IMR-90 (cell line): ENCODE measurements around the gene SV2C. TPM values are rescaled to one million over a fixed set of nuclear protein-coding genes. Genes with fewer than 3 reads are reported as not detected.

Experiments used
- ATAC-seq: fragments of 200-7000 bp; cut with Tn5 transposase; 2 replicates; pipeline ENCODE4 v1.9.1; 2020; ENCODE audit warnings: low read depth, mild to moderate bottlenecking, moderate library complexity
- BruUV-seq: library from RNA; stranded (reverse); fragments of 400-500 nt; replicated peaks from 2 replicates; lab custom pipeline; 2021; lab: Mats Ljungman, UMichigan
- CTCF ChIA-PET: fragments of 300-600 bp; formaldehyde crosslinking; extraction: SDS; loops from one replicate; lab custom pipeline; 2021; ENCODE audit warnings: antibody characterized with exemption; lab: Yijun Ruan, JAX
- POLR2A ChIA-PET: fragments of 300-600 bp; sonication (Branson Sonifier 250); formaldehyde crosslinking; loops from one replicate; lab custom pipeline; 2022; ENCODE audit warnings: antibody characterized with exemption; ENCODE audit not compliant: unreplicated experiment; lab: Charles Lee
- DNase-seq: peaks from one replicate; pipeline ENCODE4 v3.0.0; 2013
- H2AFZ ChIP-seq: replicated peaks from 2 replicates; pipeline ENCODE3; 2013; ENCODE audit warnings: low read length, mild to moderate bottlenecking; ENCODE audit not compliant: poor library complexity
- H2AK5ac ChIP-seq: 2 replicates; pipeline ENCODE4 v1.6.1; 2013; ENCODE audit warnings: low read depth, low read length, inconsistent platforms
- H2AK9ac ChIP-seq: replicated peaks from 2 replicates; pipeline ENCODE3; 2013; ENCODE audit warnings: mild to moderate bottlenecking, low read depth, low read length, moderate library complexity; ENCODE audit not compliant: poor library complexity
- H2BK120ac ChIP-seq: 2 replicates; pipeline ENCODE4 v1.6.1; 2013; ENCODE audit warnings: low read depth, low read length, inconsistent platforms
- H2BK15ac ChIP-seq: 3 replicates; pipeline ENCODE4 v1.6.1; 2013; ENCODE audit warnings: low read depth, low read length, inconsistent platforms
- H2BK20ac ChIP-seq: 2 replicates; pipeline ENCODE4 v1.6.1; 2013; ENCODE audit warnings: low read depth, mild to moderate bottlenecking, inconsistent platforms, low read length, moderate library complexity
- H2BK5ac ChIP-seq: 2 replicates; pipeline ENCODE4 v1.6.1; 2013; ENCODE audit warnings: mild to moderate bottlenecking, low read depth, low read length, inconsistent platforms; ENCODE audit not compliant: poor library complexity, severe bottlenecking
- H3K14ac ChIP-seq: replicated peaks from 2 replicates; pipeline ENCODE4 v1.6.1; 2013; ENCODE audit warnings: low read depth, low read length, inconsistent platforms
- H3K18ac ChIP-seq: 2 replicates; pipeline ENCODE4 v1.6.1; 2013; ENCODE audit warnings: low read depth, low read length, control low read depth
- H3K23ac ChIP-seq: 2 replicates; pipeline ENCODE4 v1.6.1; 2013; ENCODE audit warnings: low read depth, low read length, inconsistent platforms
- H3K27ac ChIP-seq: 2 replicates; pipeline ENCODE4 v1.5.1; 2013; ENCODE audit warnings: mild to moderate bottlenecking, control low read depth, low read length; ENCODE audit not compliant: insufficient read depth
- H3K27me3 ChIP-seq: 2 replicates; pipeline ENCODE4 v1.6.1; 2013; ENCODE audit warnings: low read length; ENCODE audit not compliant: control insufficient read depth, insufficient read depth
- H3K36me3 ChIP-seq: 2 replicates; pipeline ENCODE4 v1.6.1; 2013; ENCODE audit warnings: low read length, mixed read lengths; ENCODE audit not compliant: control insufficient read depth, insufficient read depth
- H3K4ac ChIP-seq: 2 replicates; pipeline ENCODE4 v1.6.1; 2013; ENCODE audit warnings: low read depth, low read length, inconsistent platforms
- H3K4me1 ChIP-seq: 2 replicates; pipeline ENCODE4 v1.6.1; 2013; ENCODE audit warnings: low read length, mixed read lengths; ENCODE audit not compliant: control insufficient read depth, insufficient read depth
- H3K4me2 ChIP-seq: 2 replicates; pipeline ENCODE4 v1.6.1; 2013; ENCODE audit warnings: low read depth, mild to moderate bottlenecking, control low read depth, low read length, moderate library complexity
- H3K4me3 ChIP-seq: 2 replicates; pipeline ENCODE4 v1.5.1; 2013; ENCODE audit warnings: low read depth, mild to moderate bottlenecking, control low read depth, low read length, moderate library complexity; ENCODE audit not compliant: insufficient read depth
- H3K56ac ChIP-seq: 2 replicates; pipeline ENCODE4 v1.6.1; 2013; ENCODE audit warnings: low read length, inconsistent platforms; ENCODE audit not compliant: insufficient read depth; ENCODE audit errors: extremely low read depth
- H3K79me1 ChIP-seq, 2 experiments: 2 replicates each; pipeline ENCODE4 v1.6.1; 2013; ENCODE audit warnings: low read length in 2 of 2, inconsistent platforms in 1 of 2, low read depth in 1 of 2
- H3K9ac ChIP-seq: 2 replicates; pipeline ENCODE4 v1.6.1; 2013; ENCODE audit warnings: low read depth, low read length, control low read depth
- H3K9me1 ChIP-seq: 2 replicates; pipeline ENCODE4 v1.6.1; 2013; ENCODE audit warnings: low read length, inconsistent platforms; ENCODE audit not compliant: insufficient read depth
- H3K9me3 ChIP-seq: 2 replicates; pipeline ENCODE4 v1.6.1; 2013; ENCODE audit warnings: low read length; ENCODE audit not compliant: control insufficient read depth, insufficient read depth
- H4K20me1 ChIP-seq: 2 replicates; pipeline ENCODE4 v1.6.1; 2013; ENCODE audit warnings: low read length, inconsistent platforms; ENCODE audit not compliant: insufficient read depth
- H4K5ac ChIP-seq: 2 replicates; pipeline ENCODE4 v1.6.1; 2013; ENCODE audit warnings: mild to moderate bottlenecking, low read depth, low read length, control low read depth
- H4K8ac ChIP-seq, 2 experiments: 2 replicates each; pipeline ENCODE4 v1.6.1; 2013; ENCODE audit warnings: low read depth in 2 of 2, low read length in 2 of 2, control low read depth in 1 of 2, inconsistent platforms in 1 of 2
- H4K91ac ChIP-seq: 2 replicates; pipeline ENCODE4 v1.6.1; 2013; ENCODE audit warnings: low read depth, low read length, inconsistent platforms; ENCODE audit not compliant: insufficient read depth
- CEBPB ChIP-seq: IDR thresholded peaks from 2 replicates; pipeline ENCODE4 v1.6.1; 2012; ENCODE audit warnings: low read depth, low read length, improper control_type of control experiment
- MAFK ChIP-seq: IDR thresholded peaks from 2 replicates; pipeline ENCODE4 v1.6.1; 2012; ENCODE audit warnings: low read depth, low read length, improper control_type of control experiment
- MAZ ChIP-seq: IDR thresholded peaks from 2 replicates; pipeline ENCODE4 v1.6.1; 2012; ENCODE audit warnings: low read depth, mild to moderate bottlenecking, low read length, improper control_type of control experiment, moderate library complexity, borderline replicate concordance
- NFE2L2 ChIP-seq: fragments of 150-350 bp; IDR thresholded peaks from 2 replicates; pipeline ENCODE4 v1.6.1; 2016; ENCODE audit warnings: low read depth, mild to moderate bottlenecking, low read length
- RAD21 ChIP-seq: IDR thresholded peaks from 2 replicates; pipeline ENCODE4 v1.6.1; 2012; ENCODE audit warnings: low read length, improper control_type of control experiment
- RCOR1 ChIP-seq: IDR thresholded peaks from 2 replicates; pipeline ENCODE4 v1.6.1; 2012; ENCODE audit warnings: mild to moderate bottlenecking, low read length, improper control_type of control experiment; ENCODE audit not compliant: insufficient replicate concordance
- SMC3 ChIP-seq: fragments of 150-350 bp; IDR thresholded peaks from 2 replicates; pipeline ENCODE4 v1.6.1; 2016; ENCODE audit warnings: low read depth, mild to moderate bottlenecking, antibody characterized with exemption, low read length, moderate library complexity
- WGBS, 2 experiments: methylation state at CpG; one replicate each; pipeline versions ENCODE4 v1.1.5 to v1.1.7; 2013; ENCODE audit warnings: missing lambda C conversion rate in 2 of 2; ENCODE audit not compliant: insufficient read length in 1 of 2; ENCODE audit errors: extremely low coverage in 2 of 2; 5-methylcytosine and 5-hydroxymethylcytosine counted together
- dilution Hi-C: fragments of 300-500 bp; cut with HindIII; formaldehyde crosslinking; loops from one replicate; pipeline ENCODE4 v1.14.3; 2018; ENCODE audit warnings: low sequenced_read_pairs; ENCODE audit not compliant: unreplicated experiment
- in situ Hi-C: fragments of 300-500 bp; cut with MboI; formaldehyde crosslinking; loops from 3 replicates; pipeline ENCODE4 v1.14.3; 2019; ENCODE audit warnings: low sequenced_read_pairs, inconsistent platforms, mixed read lengths
- intact Hi-C: fragments of 100-400 bp; cut with micrococcal nuclease; formaldehyde crosslinking; loops from 2 replicates; pipeline ENCODE4 v1.10.0; 2022
- polyA plus RNA-seq, 3 experiments: library from polyadenylated mRNA; depleted of rRNA; stranded (reverse); fragments of >200 nt; gene quantifications; 2 replicates each; pipeline ENCODE4 v1.2.3, GENCODE V29; 2012; ENCODE audit warnings: low replicate concordance in 1 of 3
- total RNA-seq: library from RNA; depleted of rRNA; stranded (reverse); fragments of >200 nt; gene quantifications from 2 replicates; pipeline ENCODE4 v1.2.3, GENCODE V29; 2012
- TF ChIP-seq, protein P1 (sequence below): fragments of 150-350 bp; IDR thresholded peaks from 2 replicates; pipeline ENCODE4 v1.6.1; 2016; ENCODE audit warnings: low read depth, mild to moderate bottlenecking, low read length, moderate library complexity, borderline replicate concordance
- TF ChIP-seq, protein P2 (sequence below): conservative IDR thresholded peaks from 2 replicates; pipeline ENCODE4 v1.5.1; 2012; ENCODE audit warnings: mild to moderate bottlenecking, low read depth, low read length, improper control_type of control experiment

Gene SV2C
- total and polyA plus RNA-seq, 2 of the 4 experiments (the other 2 are of a cell fraction): not detected

DNA sequence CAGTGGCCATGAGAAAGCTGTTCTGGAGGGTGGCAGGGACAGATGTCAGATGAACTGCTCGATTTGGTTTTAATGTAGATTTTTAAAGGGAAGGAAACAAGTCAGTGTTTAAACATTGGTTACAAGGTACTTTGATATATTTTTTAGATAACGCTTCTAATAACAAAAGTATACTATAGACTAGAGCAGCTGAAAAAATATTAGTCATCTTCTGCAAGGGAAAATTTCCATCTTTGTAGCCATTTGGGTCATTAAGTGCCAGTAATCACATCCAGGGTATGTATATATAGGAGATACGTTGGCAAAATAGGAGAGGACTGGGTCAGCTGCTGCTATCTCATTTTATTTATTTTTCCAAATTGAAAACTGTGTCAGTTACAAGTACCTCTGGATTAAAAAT lies 69.0 kb downstream of the SV2C start:
- BruUV-seq: no TSS peak
- H3K9me1 ChIP-seq: no peaks in the 10 kb centered on the region
- TF ChIP-seq SMC3: no peak
- no peak for TF ChIP-seq CEBPB
- TF ChIP-seq RCOR1: no peak
- TF ChIP-seq, protein P1, sequence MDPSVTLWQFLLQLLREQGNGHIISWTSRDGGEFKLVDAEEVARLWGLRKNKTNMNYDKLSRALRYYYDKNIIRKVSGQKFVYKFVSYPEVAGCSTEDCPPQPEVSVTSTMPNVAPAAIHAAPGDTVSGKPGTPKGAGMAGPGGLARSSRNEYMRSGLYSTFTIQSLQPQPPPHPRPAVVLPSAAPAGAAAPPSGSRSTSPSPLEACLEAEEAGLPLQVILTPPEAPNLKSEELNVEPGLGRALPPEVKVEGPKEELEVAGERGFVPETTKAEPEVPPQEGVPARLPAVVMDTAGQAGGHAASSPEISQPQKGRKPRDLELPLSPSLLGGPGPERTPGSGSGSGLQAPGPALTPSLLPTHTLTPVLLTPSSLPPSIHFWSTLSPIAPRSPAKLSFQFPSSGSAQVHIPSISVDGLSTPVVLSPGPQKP: no peak
- TF ChIP-seq, protein P2, sequence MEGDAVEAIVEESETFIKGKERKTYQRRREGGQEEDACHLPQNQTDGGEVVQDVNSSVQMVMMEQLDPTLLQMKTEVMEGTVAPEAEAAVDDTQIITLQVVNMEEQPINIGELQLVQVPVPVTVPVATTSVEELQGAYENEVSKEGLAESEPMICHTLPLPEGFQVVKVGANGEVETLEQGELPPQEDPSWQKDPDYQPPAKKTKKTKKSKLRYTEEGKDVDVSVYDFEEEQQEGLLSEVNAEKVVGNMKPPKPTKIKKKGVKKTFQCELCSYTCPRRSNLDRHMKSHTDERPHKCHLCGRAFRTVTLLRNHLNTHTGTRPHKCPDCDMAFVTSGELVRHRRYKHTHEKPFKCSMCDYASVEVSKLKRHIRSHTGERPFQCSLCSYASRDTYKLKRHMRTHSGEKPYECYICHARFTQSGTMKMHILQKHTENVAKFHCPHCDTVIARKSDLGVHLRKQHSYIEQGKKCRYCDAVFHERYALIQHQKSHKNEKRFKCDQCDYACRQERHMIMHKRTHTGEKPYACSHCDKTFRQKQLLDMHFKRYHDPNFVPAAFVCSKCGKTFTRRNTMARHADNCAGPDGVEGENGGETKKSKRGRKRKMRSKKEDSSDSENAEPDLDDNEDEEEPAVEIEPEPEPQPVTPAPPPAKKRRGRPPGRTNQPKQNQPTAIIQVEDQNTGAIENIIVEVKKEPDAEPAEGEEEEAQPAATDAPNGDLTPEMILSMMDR: no peak
- TF ChIP-seq MAFK: no peak
- no peak for TF ChIP-seq RAD21
- TF ChIP-seq NFE2L2: no peak
- TF ChIP-seq MAZ: no peak
- intact Hi-C loops: no loop called here
- no peak overlapping the region for H3K4me3 ChIP-seq
- H3K79me1 ChIP-seq: no peaks in the 10 kb centered on the region
- H2BK20ac ChIP-seq: no peak overlapping the region
- no peak for DNase-seq
- H3K9ac ChIP-seq: no peak overlapping the region
- H2BK120ac ChIP-seq: no peak overlapping the region
- no peaks in the 10 kb centered on the region for H3K27me3 ChIP-seq
- no peak overlapping the region for H3K4ac ChIP-seq
- no peak for ATAC-seq
- H3K9me3 ChIP-seq: no peaks in the 10 kb centered on the region
- ChIA-PET POLR2A (no interaction called here), CTCF (interaction anchor here (0.6 kb wide), 1 partner anchor 13 kb away, joined by 6 read pairs; no protein-coding TSS in a partner anchor)
- WGBS, 2 experiments: no CpG with 5 or more reads among the region's 3 CpGs
- H3K4me1 ChIP-seq: no peaks in the 10 kb centered on the region
- no peak overlapping the region for H2BK5ac ChIP-seq
- H2AK9ac ChIP-seq: no peak overlapping the region
- H2BK15ac ChIP-seq: no peak overlapping the region
- H4K5ac ChIP-seq: no peak overlapping the region
- H3K4me2 ChIP-seq: no peak overlapping the region
- H3K36me3 ChIP-seq: no peaks in the 10 kb centered on the region
- no peak overlapping the region for H3K18ac ChIP-seq
- dilution Hi-C loops: no loop called here
- H3K23ac ChIP-seq: no peak overlapping the region
- no peak overlapping the region for H3K27ac ChIP-seq
- no peak overlapping the region for H2AK5ac ChIP-seq
- H2AFZ ChIP-seq: no peak overlapping the region
- H4K8ac ChIP-seq: no peak overlapping the region
- H3K14ac ChIP-seq: no peak overlapping the region
- H4K91ac ChIP-seq: no peak overlapping the region
- in situ Hi-C loops: no loop called here
- no peaks in the 10 kb centered on the region for H4K20me1 ChIP-seq
- H3K56ac ChIP-seq: no peak overlapping the region
